NCI-H187 treated with DMSO at 0.1 percent for 48 hours (cell line): ENCODE data around the gene CD300LG.

Experiments used
- DNase-seq: peaks from one replicate; lab custom pipeline; 2025; lab: John Stamatoyannopoulos, UW

Gene CD300LG

DNA sequence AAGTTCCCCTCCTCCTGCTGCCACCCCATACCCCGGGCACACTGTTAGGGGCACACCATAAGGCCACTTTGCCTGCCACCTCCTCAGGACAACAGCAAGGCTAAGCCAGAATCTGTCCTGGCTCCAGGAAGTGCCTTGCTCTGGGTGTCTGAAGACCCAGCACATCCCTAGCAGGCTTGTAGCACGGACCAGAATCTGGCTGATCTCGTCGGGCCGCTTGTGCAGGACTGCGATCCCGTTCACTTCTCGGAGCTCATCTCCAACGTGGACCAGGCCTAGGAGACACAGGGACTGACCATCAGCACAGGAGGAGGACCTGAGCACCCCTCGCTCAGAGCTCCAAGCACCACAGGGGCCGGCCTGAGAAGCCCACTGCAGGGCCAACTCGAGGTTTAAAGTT, 21.4 kb upstream of the CD300LG start:
- DNase-seq, result no peak

DNA sequence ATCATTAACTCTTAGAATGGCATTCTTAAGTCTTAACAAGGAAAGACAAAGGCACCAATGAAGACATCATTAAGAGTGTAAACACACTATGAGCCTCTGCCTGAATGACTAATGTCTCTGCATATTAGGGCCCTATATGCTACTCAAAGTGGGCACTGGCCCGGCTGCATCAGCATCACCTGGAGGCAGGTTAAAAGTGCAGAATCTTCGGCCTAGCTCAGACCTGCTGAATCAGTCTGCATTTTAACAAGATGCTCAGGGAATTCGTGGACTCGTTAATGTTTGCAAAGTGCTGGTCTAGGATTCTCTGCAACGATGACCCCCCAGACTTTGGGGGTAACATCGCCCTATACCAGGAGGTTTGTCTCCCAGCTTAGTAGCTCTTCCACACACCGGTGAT, 20.8 kb upstream of the CD300LG start:
- no peak for DNase-seq

DNA sequence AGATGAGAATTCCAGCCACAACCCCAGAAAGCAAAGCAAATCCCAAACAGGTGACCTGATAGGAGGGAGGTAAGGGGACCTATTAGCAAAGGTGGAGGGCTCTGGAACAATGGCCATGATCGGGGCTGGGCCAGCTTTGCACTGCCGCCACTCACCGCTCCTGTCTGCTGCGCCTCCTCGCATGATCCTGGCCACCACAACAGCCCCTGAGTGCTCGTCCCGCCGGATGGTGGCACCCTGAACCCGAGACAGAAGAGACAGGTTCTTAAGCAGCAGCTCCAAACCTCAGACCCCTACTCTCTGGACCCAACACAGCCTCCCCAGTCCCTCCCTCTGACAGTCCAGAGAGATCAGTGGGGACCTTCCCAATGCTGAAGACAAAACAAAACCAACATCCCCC, 19.4 kb upstream of the CD300LG start:
- no peak for DNase-seq

DNA sequence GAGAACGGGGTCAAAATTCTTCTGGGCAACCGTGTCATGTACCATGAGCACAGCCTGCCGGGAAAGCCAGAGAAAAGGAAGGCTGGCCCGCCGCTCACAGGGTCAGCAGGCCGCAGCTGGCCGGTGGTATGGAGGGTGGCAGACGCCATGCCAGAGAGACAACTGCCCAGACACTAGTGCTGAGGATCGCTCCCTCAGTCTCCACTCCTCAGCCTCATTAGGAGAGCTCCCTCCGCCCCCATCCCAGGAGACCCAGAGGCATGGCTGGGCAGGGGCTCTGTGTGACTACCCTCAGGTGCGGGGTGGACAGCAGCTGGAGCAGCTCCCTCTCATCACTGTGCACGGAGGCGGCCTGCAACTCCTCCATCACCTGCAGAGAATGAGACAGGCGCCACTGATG, 17.2 kb upstream of the CD300LG start:
- no peak for DNase-seq

DNA sequence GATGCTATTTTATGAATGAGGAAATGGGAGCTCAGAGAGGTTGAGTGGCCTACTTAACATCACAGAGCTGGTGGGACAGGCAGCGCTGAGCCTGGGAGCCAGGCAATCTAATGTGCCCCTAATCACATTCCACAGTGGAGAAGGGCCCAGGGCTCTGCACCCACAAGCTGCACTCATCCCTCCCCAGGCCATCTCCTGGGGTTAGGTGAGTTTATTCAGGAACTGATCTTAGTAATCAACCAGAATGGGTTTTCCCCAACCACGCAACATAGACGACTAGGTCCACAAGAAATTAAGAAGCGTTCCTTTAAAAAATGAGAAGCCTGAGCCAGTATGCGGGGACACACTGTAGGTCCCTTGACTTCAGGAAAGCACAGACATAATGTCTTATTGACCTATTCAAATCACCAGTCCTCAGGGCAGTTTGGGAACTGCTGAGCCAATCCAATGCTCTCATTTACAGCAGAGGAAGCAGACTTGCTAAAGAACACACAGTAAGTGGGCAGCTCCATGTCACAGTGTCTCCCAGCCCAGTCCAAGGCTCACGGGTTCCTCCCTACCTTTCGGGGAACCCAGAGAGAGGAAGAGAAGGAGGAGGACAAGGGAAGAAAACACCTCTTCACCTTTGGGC, 16.4 kb upstream of the CD300LG start:
- no peak for DNase-seq

DNA sequence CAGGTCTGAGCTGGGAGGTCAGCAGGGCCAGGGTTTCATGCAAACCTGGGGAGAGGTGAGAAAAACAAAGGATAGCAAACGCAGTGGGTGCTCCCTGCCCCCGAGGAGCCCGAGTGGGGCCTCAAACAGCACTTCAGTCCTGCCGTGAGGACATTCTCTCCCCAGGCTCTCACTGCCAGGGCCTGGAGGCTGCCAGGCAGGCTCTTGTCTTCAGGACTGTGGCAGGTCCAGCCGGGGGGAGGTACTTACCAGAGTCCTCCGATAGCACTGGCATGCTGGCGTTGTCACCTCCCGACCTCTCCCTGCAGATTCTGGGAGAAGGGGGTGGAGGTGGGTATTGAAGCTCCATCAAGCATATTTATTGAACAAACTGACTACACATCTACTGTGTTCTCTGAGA, 15.3 kb upstream of the CD300LG start:
- DNase-seq, result no peak

DNA sequence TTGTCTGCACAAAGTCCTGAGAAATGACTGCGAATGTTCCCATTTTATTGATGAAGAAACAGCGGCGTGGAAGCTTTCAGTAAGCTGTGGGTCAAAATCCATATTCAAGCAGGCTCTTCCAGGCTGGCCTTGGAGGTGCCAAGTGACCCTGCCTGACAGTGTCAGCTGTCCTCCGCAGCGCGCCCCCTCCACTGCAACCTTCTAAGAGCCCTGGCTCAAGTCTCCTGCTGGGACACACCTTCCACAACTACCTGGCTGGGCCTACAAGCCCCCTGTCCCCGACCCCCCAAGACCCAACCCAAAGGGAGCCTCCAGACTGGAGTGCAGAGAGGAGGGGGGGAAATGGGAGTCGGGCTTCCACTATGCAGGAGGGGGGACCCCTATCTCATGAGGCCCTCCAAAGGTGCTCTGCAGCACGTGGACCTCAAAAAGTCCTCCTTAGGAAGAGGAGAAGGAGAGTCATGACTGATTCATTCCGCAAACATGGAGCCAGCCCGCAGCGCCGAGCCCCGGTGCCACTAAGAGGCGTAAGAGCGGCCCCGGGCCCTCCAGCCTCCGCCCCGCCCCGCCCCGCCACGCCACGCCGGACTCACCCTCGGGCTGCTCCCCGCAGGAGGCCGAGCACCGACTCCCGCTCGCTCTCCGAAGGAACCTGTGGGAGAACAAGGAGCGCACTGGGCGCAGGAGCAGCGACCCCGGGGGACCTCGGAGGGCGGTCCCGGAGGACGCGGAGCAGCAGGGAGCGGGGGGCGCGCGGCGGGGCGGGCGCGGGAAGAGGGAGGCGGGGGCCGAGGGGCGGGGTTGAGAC, 14.6 kb upstream of the CD300LG start:
- DNase-seq, result no peak

DNA sequence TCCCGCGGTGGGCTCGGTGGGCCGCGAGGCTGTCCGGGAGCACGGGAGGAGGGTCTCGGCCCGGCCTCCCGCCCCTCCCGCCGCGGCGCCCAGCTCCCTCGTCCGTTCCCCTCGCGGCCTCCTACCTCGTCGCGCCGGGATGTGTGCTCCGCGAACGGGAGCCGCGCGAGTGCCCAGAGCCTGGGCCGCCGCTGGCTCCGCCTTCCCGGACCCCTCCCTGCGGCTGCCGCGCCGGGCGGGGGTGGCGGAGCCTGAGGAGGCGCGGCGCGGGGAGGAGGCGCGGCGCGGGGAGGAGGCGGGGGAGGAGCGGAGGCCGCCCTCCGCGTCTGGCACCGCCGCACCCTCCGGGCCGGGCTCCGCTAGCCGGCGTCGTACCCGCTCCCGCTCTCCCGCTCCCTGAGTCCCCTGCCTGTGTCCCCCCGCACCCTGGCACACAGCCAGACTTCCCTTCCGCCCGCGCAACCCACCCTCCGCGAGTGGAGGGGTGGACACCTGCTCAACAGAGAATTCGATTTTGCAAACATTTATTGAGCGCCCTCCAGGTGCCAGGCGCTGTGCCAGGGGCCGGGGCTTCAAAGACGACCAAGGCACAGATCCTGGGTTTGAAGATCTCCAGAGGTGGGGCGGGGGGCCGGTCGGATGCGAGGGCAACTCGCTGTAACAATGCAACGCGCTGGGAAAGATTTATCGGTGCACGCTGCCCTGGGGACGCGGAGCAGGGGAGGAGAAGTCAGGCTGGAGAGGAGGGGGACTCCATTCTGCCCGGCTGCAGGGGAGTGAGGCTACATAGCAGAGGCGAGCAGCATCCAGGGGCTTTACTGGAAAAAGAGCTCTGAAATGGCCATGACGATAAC, 13.8 kb upstream of the CD300LG start, which contains the start of gene MPP3:
TSS of gene MPP3 (minus strand) at position 171 of the 854 bp plus-strand sequence. CDS start 1,240 bp downstream, outside the sequence.
- no peak for DNase-seq

DNA sequence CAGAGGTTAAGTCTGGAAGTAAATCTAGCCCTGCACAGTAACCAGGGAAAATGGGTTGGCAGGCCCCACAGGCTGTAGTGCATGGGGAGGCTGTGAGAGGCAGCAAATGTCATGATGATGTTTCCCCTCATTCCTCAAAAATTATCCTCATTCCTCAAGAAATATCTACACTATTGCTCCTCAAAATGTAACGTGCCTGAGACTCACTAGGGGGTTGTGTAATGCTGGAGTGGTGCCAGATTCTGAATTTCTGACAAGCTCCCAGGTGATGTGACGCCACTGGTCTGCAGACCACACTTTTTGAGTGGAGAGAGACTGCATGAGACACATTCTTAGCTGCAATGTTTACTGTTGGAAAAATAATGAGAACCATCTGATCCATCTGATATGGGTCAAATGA, 12.9 kb upstream of the CD300LG start:
- no peak for DNase-seq

DNA sequence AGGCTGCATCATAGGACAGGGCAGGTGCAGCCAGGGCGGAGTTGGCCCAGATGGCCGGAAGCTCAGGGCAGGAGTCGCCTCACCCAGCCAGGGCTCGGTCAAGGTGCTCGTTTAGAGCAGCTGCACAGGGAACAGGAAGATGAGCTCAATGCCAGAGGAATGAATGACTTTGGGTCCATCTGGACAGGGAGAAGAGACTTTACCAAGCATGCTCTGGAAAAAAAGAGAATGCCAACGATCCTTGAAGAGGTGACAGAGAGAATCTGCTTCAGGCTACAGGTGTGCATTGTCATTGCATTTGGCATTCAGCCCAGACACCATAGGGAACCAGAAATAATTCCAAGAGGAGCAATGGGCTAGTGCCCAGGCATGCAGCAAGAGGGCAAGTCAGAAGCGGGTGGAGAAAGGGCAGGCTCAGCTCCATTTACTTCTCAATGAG, 7.3 kb upstream of the CD300LG start:
- peak; percentile 74 for DNase-seq

DNA sequence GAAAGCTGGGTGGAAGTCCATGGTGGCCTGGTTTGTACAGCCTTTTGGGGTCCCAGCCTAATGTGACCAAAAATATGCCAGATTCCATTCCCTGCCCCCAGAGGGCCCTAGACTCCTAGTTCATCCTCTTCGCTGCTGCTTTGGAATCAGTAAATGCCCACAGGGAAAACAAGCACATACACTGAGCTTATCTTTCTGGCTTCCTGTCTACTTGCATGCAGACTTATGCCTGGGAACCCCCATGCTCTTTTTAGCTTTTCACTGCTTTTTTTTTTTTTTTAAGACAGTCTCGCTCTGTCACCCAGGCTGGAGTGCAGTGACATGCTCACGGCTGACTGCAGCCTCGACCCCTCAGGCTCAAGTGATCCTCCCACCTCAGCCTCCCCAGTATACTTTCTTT, 6.2 kb upstream of the CD300LG start:
- no peak for DNase-seq

DNA sequence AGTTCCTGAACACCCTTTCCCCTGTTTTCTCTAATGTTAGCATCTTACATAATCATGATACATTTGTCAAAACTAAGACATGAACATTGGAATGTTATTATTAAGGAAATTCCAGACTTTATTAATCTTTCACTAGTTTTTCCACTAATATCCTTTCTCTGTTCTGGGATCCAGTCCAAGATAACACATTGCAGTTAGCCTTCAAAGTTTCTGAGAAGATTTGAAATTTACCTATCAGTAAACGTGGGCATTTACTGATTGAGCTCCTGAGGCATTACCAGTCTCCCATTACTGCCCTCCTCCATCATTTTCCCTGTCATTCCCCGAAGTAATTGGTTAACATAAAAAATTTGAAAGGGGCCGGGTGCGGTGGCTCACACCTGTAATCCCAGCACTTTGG, 5.7 kb upstream of the CD300LG start:
- DNase-seq, result no peak

DNA sequence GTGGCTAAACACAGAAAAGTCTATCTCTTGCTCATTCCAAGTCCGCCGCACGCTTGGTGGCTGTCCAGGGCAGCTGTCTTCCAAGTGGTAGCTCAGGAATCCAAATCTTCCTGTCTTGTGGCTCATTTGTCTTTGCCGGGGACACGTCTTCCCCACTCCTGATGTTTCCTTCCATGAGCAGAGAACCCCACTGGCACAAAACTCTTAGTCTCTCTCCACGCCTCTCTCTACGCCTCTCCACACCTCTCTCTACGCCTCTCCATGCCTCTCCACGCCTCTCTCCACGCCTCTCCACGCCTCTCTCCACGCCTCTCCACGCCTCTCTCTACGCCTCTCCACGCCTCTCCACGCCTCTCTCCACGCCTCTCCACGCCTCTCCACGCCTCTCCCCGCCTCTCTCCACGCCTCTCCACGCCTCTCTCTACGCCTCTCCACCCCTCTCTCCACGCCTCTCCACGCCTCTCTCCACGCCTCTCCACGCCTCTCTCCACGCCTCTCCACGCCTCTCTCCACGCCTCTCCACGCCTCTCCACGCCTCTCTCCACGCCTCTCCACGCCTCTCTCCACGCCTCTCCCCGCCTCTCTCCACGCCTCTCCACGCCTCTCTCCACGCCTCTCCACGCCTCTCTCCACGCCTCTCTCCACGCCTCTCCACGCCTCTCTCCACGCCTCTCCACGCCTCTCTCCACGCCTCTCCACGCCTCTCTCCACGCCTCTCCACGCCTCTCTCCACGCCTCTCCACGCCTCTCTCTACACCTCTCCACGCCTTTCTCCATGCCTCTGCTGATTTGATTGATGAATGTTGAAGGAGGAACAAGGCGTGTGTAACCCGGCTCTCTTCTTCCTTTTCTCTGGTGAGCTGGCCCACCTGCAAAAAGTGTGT, 4.6 kb upstream of the CD300LG start:
- peak; percentile 73 for DNase-seq

DNA sequence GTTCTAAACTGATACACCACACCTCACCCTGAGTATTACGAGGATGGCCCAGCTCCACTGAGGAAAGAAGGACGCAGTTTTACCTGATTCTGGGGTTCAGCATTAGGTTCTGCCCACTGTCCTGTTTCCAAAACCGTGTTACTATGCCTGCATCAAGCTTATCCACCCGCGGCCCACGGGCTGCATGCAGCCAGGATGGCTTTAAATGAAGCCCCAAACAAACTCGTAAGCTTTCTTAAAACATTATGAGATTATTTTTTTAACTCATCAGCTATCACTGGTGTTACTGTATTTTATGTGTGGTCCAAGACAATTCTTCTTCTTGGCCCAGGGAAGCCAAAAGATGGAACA, 4.0 kb upstream of the CD300LG start:
- DNase-seq, result no peak

DNA sequence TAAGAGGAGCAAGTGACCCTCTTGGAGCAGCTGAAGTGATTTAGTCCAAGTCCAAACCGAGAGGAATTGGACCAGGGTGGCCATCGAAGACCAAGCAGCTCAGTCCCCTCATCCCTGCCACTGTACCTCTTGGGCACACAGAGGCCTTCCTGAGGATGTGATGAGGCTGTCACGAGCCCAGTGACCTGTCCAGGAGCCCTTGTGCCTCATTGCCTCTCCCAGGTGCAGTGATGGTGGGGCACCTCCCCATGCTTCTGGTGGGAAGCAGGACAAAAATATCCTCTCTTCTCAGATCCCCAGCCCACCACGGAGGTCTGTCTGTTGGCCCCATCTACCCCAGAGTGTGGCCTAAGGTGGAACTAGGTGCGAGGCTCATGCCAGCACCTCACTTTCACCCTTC, 2.7 kb upstream of the CD300LG start:
- no peak for DNase-seq

DNA sequence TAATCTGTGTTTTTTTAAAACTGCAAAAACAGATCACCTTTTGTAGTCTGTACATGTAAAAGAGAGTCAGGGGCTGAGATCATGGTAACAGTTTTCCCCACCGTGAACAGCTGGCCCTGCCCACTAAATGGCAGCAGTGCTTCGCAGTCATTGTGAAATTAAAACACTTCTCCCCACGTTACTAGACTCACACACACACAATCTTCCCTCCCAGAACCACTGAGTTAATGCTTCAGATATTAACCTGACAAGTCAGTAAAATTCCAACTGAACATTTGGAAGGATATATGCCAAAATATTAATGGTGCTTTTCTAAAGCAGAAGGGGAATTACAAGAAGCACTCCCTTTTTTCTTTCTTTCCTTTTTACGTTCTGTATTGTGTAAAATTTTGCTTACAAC, 1.2 kb upstream of the CD300LG start:
- DNase-seq, result no peak

DNA sequence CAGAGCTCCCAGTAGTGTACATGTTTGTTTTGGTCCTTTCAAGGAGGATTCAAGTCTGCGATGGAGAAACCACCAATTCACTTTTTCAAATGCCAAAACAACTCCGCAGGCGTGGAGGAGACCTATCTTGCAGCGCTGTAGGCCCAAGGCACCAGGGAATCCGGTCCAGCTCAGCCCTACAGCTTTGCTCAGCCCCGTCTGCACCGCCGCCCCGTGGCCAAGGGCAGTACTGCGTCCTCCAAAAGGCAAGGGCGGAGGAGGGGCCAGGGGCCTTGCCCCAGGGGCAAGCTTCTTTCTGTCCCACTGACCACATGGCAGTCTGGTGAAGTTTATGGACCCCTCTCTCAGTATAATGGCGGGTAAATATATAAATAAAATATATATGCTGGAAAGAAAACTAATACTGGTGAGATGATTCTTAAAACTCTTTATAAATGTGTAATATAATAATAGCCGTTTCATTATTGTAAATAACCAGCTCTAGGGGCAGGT, 709 bp upstream of the CD300LG start:
- no peak for DNase-seq

DNA sequence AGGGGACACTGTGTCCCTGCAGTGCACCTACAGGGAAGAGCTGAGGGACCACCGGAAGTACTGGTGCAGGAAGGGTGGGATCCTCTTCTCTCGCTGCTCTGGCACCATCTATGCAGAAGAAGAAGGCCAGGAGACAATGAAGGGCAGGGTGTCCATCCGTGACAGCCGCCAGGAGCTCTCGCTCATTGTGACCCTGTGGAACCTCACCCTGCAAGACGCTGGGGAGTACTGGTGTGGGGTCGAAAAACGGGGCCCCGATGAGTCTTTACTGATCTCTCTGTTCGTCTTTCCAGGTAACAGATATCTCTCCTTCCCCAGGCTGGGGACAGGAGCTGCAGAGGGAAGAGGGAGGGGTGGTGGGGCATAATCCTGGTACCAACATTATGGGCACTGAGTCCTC, 1.6 kb downstream of the CD300LG start:
- DNase-seq, result no peak

DNA sequence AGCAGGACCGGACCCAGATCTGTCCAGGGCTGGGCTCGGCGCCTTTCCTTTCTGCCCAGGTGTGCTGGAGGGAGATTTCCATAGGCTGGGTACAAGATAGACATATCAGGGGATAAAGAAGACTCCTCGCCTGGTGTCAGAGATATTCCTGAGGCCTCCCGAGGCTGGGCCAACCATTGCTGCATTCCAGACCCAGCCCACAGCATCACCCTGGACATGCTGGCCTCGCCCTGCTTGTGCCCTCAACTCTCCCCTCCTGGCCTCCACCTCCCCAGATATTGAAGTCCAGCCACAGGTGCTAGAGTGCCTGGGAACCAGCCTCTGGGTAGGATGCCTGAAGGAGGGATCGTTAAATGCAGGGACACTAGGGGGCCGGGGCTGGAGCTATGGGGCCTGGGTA, 2.1 kb downstream of the CD300LG start:
- DNase-seq, result no peak

DNA sequence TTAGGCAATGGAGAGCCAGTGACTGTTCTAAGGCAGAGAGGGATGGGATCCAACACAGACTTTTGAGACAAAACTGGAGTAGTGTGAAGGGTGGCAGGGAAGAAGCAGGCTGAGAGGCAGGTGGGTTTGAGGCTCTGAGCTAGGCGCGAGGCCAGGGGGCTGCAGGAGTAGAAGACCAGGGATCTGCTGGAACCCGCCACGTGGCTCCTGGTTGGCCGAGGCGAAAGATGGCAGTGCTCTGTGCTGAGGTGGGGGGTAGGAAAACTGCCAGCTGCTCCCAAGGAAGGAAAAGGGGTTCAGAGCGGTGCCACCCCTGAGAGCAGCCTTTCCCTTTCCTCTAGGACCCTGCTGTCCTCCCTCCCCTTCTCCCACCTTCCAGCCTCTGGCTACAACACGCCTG, 5.6 kb downstream of the CD300LG start:
- DNase-seq, result no peak

DNA sequence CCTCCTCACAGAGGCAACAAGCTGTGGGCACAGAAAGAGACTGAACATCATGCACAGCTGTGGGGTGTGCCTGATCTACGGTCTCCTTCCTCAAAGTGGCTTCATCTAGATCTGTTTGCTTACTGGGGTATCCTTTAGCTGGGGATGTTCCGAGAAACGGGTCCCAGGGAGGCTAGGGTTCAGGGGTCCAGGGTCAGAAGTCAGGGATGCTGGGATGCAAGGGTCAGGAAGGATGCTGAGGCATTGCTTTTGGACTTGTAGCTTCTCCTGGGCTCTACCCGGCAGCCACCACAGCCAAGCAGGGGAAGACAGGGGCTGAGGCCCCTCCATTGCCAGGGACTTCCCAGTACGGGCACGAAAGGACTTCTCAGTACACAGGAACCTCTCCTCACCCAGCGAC, 6.6 kb downstream of the CD300LG start:
- DNase-seq, result no peak

DNA sequence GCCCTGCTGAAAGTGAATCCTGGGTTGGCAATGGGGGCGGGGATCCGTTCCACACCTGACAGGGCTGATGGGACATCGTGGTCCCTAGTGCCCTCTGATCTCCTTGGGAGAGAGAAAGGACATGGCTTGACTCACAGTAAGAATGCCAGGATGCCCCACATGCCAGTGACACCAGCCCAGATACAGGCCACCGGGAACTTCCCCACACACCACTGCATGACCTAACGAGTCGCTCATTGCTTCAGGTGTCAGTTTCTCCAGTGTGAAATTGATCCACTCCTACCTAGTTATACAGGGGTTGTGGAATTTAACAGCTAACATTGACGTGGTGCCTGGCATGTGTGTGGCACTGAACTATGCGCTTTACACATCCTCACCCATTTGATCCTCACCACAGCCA, 7.5 kb downstream of the CD300LG start:
- DNase-seq, result no peak
